ENCODE measurements around the gene TCEANC2.

The TCEANC2 gene

DNA sequence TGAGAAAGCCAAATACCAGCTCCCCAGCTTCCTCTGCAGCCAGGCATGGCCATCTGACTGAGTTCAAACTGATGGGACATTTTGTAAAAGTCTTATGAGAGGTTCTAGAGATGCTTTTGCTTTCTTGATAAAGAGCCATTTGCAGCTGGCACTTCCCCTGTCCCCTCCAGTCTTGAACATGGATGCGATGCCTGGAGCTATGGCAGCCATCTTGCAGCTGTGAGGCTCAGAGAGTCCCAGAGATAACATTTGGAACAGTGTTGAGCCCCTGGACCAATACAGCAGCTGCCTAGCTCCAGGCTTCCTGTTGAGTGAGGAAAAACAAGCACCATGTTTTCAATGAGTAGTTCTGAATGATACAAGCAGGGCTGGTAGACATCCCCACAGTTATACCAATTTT, 85.6 kb downstream of the TCEANC2 start:
- no peak for DNase-seq

DNA sequence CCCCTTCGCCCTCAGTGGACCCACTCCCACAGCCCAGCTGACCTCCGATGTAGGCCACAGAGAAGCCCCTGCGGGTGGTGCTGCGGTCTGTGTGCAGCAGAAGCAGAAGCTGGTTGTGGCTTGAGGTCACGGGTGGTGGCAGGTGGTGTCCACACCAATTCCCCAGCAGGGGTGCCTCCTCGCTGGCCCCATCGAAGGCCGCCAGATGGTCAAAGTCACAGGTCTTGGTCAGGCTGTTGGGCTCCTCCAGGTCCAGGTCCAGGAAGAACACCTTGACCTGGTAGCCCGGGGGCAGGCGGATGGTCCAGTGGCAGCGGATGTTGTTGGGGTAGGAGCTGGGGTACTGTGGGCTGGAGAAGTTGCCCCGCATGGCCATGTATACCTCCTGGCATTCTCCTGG, 86.3 kb downstream of the TCEANC2 start:
- DNase-seq = no peak

GRCh38 chr1:54142146-54142900, 88.9 kb downstream of the TCEANC2 start:
- no peak for DNase-seq

DNA sequence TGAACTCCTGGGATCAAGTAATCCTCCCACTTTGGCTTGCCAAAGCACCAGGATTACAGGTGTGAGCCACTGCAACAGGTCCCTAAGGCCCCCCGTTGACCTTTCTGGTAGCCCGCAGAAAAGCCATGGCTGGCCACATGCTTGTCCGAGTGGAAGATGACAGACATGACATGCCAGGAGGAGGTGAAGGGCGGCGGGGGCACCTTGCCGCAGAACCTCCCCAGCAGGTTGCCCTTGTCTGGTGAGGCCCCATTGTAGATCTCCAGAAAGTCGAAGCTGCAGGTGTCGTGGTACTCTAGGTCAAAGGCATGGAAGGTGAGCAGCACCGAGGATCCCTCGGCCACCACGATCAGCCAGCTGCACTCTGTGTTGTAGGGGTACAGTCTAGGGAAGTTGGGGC, 91.0 kb downstream of the TCEANC2 start:
- no peak for DNase-seq

GRCh38 chr1:54149734-54150133, 96.3 kb downstream of the TCEANC2 start:
- no peak for DNase-seq

DNA sequence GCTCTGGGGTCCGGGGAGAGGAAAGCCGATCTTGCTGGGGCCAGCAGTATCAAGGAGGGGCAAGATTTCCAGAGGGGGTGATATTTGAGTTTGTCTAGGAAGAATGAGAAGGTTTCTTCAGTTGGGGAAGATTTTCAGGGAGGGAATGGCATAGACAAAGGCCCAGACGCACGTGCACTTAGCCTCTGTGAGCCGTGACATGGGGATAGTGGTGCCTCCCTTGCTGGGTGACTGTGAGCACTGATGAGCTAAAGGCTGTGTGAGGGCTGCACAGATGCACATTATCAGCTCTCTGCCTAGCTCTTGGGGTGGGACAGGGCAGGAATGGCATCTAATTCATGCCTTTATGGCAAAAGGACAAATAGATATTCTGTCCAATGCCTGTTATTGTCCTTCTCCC, 97.6 kb downstream of the TCEANC2 start:
- no peak for DNase-seq

DNA sequence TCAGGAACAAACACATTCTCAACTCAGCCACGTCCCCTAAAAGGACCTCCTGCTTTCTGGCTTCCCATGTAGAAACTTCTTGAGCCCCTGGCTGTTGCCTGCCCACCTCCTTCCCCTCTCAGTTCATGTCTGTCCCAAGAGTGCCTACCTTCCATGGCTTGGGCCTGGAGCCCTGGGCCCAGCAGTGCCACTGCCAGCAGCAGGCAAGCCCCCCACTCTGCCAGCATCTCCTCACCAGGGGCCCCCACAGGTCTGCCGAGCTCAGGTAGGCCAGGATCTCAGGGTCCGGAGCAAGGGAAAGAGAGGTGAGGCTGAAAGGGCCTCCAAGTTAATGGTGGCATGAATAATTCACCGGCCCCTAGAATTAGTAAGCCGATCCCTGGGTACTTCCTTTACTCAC, 99.3 kb downstream of the TCEANC2 start, which contains the start of gene CDCP2:
TSS of gene CDCP2 (minus strand) at position 305 of the 400 bp plus-strand sequence. CDS start at position 227, 78 bp downstream.
- no peak for DNase-seq

GRCh38 chr1:54153535-54154439, 100.4 kb downstream of the TCEANC2 start:
- no peak for DNase-seq
